Mucosa of rectum (tissue), 2 donors: ENCODE data around the gene RNASEH2C.
A peak's percentile ranks its signal among the peaks of the same experiment; 100 is the strongest.
"Not testable (repeated sequence)": the region's sequence is repeated elsewhere in the genome, so short reads cannot be mapped to it uniquely, and the experiment has no call there.

Experiments
- H3K27ac ChIP-seq, 2 donors: one replicate each; pipeline ENCODE4 v1.7.0; 2013; ENCODE audit warnings: inconsistent platforms in 2 of 2, low read depth in 2 of 2, low read length in 2 of 2
- H3K27me3 ChIP-seq, 2 donors: one replicate each; pipeline ENCODE4 v1.7.0; 2013; ENCODE audit warnings: low read length in 2 of 2; ENCODE audit not compliant: control insufficient read depth in 2 of 2, insufficient read depth in 2 of 2
- H3K36me3 ChIP-seq, 2 donors: one replicate each; pipeline ENCODE4 v1.7.0; 2013; ENCODE audit warnings: low read length in 2 of 2; ENCODE audit not compliant: control insufficient read depth in 2 of 2, insufficient read depth in 2 of 2
- H3K4me1 ChIP-seq, 2 donors: one replicate each; pipeline ENCODE4 v1.7.0; 2013; ENCODE audit warnings: low read length in 2 of 2, mild to moderate bottlenecking in 1 of 2; ENCODE audit not compliant: control insufficient read depth in 2 of 2, insufficient read depth in 2 of 2
- H3K4me3 ChIP-seq, 2 donors: one replicate each; pipeline ENCODE4 v1.7.0; 2013; ENCODE audit warnings: low read length in 2 of 2
- H3K9ac ChIP-seq, 2 donors: one replicate each; pipeline ENCODE4 v1.7.0; 2013; ENCODE audit warnings: low read length in 2 of 2, low read depth in 1 of 2, mild to moderate bottlenecking in 1 of 2
- H3K9me3 ChIP-seq, 2 donors: one replicate each; pipeline ENCODE4 v1.7.0; 2013; ENCODE audit warnings: low read length in 2 of 2; ENCODE audit not compliant: control insufficient read depth in 2 of 2
- donor health status: healthy.
- donor health status: Normal muscosa, but diverticular disease.

The RNASEH2C gene

DNA sequence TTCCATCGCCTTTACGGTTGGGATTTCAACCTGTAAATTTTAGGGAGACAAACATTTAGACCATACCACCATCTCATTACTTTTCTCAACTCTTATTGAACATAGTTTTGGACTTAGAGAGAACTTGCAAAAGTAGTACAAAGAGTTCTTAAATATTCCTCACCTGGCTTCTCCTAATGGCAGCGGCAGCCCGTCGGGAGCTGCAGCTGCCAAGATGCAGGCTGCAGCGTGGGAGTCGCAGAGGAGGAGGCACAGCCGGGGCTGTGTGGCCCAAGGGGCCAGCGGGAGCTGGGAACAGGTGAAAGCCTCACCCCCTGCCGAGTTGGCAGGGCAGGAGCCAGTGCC lies 23.1 kb upstream of the RNASEH2C start:
- peak overlapping the region in 1 of 2 donors; percentile 68 for H3K27ac ChIP-seq
- peaks cover 0 to 5% of the 10 kb centered on the region in 2 donors for H3K27me3 ChIP-seq
- H3K9ac ChIP-seq = peak overlapping the region in 1 of 2 donors; percentile 48
- H3K4me3 ChIP-seq = peak overlapping the region in 1 of 2 donors; percentile 5
- H3K4me1 ChIP-seq = peaks cover 0 to 11% of the 10 kb centered on the region in 2 donors
- no peaks in the 10 kb centered on the region for H3K9me3 ChIP-seq
- no peaks in the 10 kb centered on the region for H3K36me3 ChIP-seq

DNA sequence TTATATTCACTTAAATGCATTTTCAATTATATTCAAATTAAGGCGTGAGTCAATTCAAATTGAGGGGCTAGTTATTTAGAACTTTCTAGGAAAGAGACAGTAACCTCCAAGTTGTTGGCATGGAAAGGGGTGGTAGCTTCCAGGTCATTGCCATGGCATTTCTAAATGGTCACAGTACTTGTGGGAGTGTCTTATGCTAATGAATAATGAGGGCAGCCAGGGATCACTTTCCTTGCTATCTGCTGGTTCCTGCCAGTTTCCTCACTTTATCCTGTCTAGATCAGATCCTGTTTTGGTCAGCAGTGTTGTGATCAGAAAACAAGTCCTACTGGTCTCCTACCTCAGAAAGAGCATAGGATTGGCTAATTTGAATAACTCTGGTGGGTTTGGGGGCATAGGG lies 21.8 kb upstream of the RNASEH2C start:
- H3K36me3 ChIP-seq = no peaks in the 10 kb centered on the region
- no peaks in the 10 kb centered on the region for H3K27me3 ChIP-seq
- no peaks in the 10 kb centered on the region for H3K9me3 ChIP-seq
- no peak overlapping the region for H3K27ac ChIP-seq
- no peak overlapping the region for H3K4me3 ChIP-seq
- peaks cover 0 to 11% of the 10 kb centered on the region in 2 donors for H3K4me1 ChIP-seq
- H3K9ac ChIP-seq = no peak overlapping the region

DNA sequence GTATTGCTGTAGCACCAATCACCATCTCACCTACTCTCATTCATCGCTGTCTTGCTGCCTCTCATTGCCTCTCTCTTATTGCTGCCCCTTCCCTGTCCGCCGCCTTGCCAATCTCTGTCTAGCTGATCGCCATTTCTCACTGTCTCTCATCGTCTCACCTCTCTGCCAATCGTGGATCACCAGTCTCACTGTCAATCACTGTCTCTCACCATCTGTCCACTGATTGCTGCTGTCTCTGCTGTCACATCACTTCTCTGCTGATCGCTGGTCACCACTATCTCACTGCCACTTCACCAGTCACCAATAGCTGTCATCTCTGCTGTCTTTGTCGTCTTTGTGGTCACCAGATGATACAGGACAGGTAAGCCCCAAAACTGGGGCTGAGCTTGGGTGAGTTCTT lies 20.6 kb upstream of the RNASEH2C start:
- no peaks in the 10 kb centered on the region for H3K9me3 ChIP-seq
- no peaks in the 10 kb centered on the region for H3K27me3 ChIP-seq
- H3K4me1 ChIP-seq = peaks cover 0 to 11% of the 10 kb centered on the region in 2 donors
- H3K36me3 ChIP-seq = no peaks in the 10 kb centered on the region
- H3K27ac ChIP-seq = no peak overlapping the region
- no peak overlapping the region for H3K9ac ChIP-seq
- no peak overlapping the region for H3K4me3 ChIP-seq

DNA sequence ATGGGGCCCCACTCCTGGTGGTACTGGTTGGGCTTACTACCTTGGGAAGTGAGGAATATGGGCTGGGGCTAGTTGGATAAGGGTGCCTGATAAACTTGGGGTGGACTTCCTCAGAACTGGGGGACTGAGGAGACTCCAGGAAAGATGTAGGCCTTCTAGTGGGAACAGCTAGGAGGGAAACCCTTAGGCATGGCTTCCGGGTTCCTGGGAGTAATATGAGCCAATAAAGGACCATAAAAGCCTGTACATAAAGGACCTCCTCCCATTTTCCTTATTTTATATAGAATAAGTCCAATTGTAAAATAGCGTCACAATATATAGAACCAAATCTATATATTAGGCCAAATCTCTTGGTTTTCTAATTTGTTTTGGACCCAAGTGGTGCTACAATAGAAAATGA lies 18.4 kb upstream of the RNASEH2C start:
- no peaks in the 10 kb centered on the region for H3K9me3 ChIP-seq
- no peaks in the 10 kb centered on the region for H3K36me3 ChIP-seq
- H3K27ac ChIP-seq = no peak overlapping the region
- peaks cover 0 to 6% of the 10 kb centered on the region in 2 donors for H3K4me1 ChIP-seq
- no peak overlapping the region for H3K4me3 ChIP-seq
- H3K9ac ChIP-seq = no peak overlapping the region
- no peaks in the 10 kb centered on the region for H3K27me3 ChIP-seq

- H3K4me1 ChIP-seq = peaks cover 0 to 2% of the 10 kb centered on the region in 2 donors
- H3K4me3 ChIP-seq = no peak overlapping the region
- H3K36me3 ChIP-seq = no peaks in the 10 kb centered on the region
- H3K9me3 ChIP-seq = no peaks in the 10 kb centered on the region
- no peak overlapping the region for H3K27ac ChIP-seq
- H3K27me3 ChIP-seq = no peaks in the 10 kb centered on the region
- H3K9ac ChIP-seq = no peak overlapping the region
These were observed 16.2 kb upstream of the RNASEH2C start for GRCh38 chr11:65736810-65737209.

GRCh38 chr11:65735111-65735510 lies 14.5 kb upstream of the RNASEH2C start:
- not testable (repeated sequence) for H3K4me1 ChIP-seq, H3K36me3 ChIP-seq, H3K4me3 ChIP-seq, H3K27me3 ChIP-seq, H3K9me3 ChIP-seq, H3K9ac ChIP-seq, H3K27ac ChIP-seq

DNA sequence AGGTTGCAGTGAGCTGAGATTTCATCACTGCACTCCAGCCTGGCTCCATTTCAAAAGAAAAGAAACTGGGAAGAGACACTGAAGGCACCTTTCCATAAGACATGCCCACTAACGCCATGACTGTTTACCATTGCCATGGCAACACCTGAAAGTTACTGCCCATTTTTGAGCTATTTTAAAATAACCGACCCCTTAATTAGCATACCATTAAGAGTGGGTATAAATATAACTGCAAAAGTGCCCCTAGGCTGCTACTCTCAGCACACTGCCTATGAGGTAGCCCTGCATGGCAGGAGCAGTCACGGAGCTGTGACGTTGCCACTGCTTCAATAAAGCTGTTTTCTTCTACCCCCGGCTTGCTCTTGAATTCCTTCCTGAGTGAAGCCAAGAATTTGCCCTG lies 9.9 kb upstream of the RNASEH2C start:
- H3K36me3 ChIP-seq = no peaks in the 10 kb centered on the region
- H3K9me3 ChIP-seq = no peaks in the 10 kb centered on the region
- H3K27me3 ChIP-seq = no peaks in the 10 kb centered on the region
- H3K4me3 ChIP-seq = no peak overlapping the region
- no peak overlapping the region for H3K9ac ChIP-seq
- no peak overlapping the region for H3K27ac ChIP-seq
- no peaks in the 10 kb centered on the region for H3K4me1 ChIP-seq

DNA sequence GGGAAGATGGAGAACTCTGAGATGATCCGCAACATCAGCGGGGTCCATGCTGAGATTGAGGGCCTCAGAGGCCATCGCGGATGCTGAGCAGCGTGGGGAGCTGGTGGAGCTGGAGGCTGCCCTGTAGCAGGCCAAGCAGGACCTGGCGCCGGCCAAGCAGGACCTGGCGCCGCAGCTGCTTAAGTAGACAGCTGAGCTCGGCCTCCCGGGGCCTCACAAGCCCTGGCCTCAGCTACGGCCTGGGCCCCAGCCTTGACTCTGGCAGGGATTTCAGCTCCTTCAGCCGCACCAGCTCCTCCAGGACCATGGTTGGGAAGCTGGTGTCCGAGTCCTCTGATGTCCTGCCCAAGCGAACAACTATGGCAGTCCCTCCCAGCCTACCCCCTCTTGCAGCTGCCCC lies 7.3 kb upstream of the RNASEH2C start:
- Histone ChIP-seq H3K4me1 (no peaks in the 10 kb centered on the region), H3K36me3 (no peaks in the 10 kb centered on the region), H3K27me3 (no peaks in the 10 kb centered on the region), H3K4me3 (no peak overlapping the region), H3K9me3 (no peaks in the 10 kb centered on the region), H3K9ac (no peak overlapping the region), H3K27ac (no peak overlapping the region)

- no peaks in the 10 kb centered on the region for H3K9me3 ChIP-seq
- H3K27me3 ChIP-seq = no peaks in the 10 kb centered on the region
- no peak overlapping the region for H3K9ac ChIP-seq
- no peaks in the 10 kb centered on the region for H3K36me3 ChIP-seq
- H3K4me3 ChIP-seq = no peak overlapping the region
- H3K27ac ChIP-seq = no peak overlapping the region
- H3K4me1 ChIP-seq = no peaks in the 10 kb centered on the region
These were observed 6.1 kb upstream of the RNASEH2C start for GRCh38 chr11:65726660-65727059.

DNA sequence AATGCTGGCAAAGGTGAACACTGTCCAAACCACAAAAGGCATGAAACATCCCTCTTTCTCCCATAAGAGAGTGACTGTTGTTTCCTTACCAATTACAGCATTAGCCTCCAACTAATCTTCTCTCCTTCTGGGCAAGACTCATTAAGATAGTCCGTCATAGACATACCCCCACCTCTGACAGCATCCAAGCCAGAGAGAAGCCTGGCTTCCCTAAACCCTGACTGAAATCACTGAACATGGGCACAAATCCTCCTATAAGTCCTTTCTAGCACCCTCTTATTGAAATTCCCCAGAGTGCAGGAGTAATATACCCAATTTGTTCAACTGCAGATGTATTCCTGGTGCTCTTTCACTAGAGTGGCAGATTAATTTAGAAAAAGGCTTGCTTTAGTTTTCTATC lies 1.7 kb upstream of the RNASEH2C start:
- no peak overlapping the region for H3K9ac ChIP-seq
- H3K4me1 ChIP-seq = peaks cover 16 to 20% of the 10 kb centered on the region in 2 donors
- H3K9me3 ChIP-seq = no peaks in the 10 kb centered on the region
- H3K27ac ChIP-seq = no peak overlapping the region
- no peaks in the 10 kb centered on the region for H3K27me3 ChIP-seq
- no peak overlapping the region for H3K4me3 ChIP-seq
- peaks cover 18% of the 10 kb centered on the region in 2 donors for H3K36me3 ChIP-seq

DNA sequence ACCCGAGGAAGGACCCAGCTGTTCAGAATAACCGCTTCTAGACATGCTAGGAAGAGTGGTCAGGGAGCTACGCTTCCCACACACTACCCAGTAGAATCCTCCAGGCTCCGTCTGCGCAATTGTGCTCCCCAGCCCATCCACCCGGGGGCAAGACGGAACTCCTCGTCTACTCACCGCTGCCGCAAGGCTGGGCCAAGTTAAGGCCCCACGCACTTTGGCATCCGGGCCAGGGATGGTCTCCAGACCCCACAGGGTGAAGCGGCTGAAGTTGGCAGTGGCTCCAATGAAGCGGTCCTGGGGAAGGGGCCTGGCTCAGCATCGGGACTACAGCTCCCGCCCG lies 757 bp downstream of the RNASEH2C start:
- Histone ChIP-seq H3K9ac (peak overlapping the region; percentile 70 to 73), H3K36me3 (peaks cover 34 to 37% of the 10 kb centered on the region in 2 donors), H3K4me3 (peak overlapping the region; percentile 87 to 89), H3K27me3 (no peaks in the 10 kb centered on the region), H3K9me3 (no peaks in the 10 kb centered on the region), H3K4me1 (peaks cover 16 to 20% of the 10 kb centered on the region in 2 donors), H3K27ac (peak overlapping the region; percentile 83 to 89)
